22Rv1 (cell line): ENCODE data around the gene SH3BP5.

Experiments
- ZFX ChIP-seq: fragments of 450-650 bp; IDR thresholded peaks from 2 replicates; pipeline ENCODE4 v1.6.1; 2017; ENCODE audit warnings: antibody characterized with exemption, borderline replicate concordance
- TF ChIP-seq, protein P1 (sequence below): fragments of 450-650 bp; IDR thresholded peaks from 2 replicates; pipeline ENCODE4 v1.5.1; 2017; ENCODE audit warnings: mild to moderate bottlenecking

DNA sequence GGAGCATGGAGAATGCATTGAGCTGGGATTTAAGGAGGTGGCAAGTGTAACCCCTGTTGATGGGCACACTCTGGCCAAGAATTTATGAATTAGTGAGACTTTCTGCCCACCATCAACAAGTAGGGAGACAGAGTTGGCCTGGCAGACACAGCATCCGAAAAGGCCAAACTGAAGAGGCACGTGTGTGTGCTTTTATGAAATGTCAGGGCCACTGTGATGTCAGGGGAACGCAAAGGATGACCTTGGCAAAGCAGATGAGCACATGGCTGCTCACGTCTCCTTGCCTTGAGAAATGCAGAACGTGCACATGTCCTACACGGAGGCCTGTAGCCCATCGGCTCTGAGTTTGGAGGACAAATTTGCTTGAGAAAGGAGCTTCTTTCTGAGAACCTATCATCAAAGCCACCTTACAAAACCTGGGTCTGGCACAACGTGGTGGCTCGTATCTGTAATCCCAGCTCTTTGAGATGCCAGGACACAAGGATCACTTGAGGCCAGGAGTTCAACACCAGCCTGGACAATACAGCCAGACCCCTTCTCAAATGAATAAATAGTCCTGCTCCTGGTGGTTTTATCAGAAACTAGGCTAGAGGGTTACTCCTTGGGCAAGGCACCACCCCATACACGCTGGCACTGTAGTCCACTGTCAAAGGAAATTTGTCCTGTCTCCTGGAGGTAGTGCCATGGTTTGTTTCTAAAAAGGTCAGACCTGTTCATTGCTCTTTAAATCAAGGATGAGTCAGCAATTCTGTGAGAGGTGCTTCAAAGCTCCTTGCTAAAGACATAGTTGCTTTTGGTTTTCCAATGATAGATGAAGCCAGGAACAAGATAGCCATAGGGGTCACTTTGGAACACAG lies 941 bp upstream of the SH3BP5 start:
- TF ChIP-seq, protein P1, sequence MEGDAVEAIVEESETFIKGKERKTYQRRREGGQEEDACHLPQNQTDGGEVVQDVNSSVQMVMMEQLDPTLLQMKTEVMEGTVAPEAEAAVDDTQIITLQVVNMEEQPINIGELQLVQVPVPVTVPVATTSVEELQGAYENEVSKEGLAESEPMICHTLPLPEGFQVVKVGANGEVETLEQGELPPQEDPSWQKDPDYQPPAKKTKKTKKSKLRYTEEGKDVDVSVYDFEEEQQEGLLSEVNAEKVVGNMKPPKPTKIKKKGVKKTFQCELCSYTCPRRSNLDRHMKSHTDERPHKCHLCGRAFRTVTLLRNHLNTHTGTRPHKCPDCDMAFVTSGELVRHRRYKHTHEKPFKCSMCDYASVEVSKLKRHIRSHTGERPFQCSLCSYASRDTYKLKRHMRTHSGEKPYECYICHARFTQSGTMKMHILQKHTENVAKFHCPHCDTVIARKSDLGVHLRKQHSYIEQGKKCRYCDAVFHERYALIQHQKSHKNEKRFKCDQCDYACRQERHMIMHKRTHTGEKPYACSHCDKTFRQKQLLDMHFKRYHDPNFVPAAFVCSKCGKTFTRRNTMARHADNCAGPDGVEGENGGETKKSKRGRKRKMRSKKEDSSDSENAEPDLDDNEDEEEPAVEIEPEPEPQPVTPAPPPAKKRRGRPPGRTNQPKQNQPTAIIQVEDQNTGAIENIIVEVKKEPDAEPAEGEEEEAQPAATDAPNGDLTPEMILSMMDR: no peak
- TF ChIP-seq ZFX: no peak
